Right hindlimb (tissue), 1 donor: ENCODE measurements around the gene ATP7A.
A peak's percentile ranks its signal among the peaks of the same experiment; 100 is the strongest.

Experiments
- DNase-seq: peaks from one replicate; pipeline ENCODE4 v3.0.0-alpha.2; 2018

Gene ATP7A

DNA sequence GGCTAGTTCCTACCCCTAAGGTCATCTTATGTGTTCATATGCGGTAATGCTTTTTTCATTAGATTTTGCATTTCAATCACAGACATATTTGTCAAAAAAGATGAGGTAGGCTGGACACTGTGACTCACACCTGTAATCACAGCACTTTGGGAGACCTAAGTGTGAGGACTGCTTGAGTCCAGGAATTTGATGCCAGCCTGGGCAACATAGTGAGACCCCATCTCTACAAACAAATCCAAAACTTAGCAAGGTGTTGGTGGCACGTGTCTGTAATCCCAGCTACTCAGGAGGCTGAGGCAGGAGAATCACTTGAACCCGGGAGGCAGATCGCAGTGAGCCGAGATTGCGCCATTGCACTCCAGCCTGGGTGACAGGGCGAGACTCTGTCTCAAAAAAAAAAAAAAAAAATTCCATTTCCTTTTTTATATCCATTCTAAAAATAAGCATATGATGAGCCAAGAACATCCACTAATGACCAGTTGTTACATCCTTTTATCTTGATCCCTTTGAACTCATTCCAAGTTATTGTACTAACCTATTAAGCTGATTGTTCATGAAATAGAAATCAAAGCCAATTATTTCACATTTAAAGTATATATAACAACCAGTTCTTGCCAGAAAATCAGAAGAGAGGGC, 35.5 kb downstream of the ATP7A start:
- DNase-seq = no peak

- no peak for DNase-seq
Measured at GRCh38 chrX:77946571-77946970, 36.1 kb downstream of the ATP7A start.

GRCh38 chrX:77949840-77950239, 39.3 kb downstream of the ATP7A start:
- DNase-seq = no peak

DNA sequence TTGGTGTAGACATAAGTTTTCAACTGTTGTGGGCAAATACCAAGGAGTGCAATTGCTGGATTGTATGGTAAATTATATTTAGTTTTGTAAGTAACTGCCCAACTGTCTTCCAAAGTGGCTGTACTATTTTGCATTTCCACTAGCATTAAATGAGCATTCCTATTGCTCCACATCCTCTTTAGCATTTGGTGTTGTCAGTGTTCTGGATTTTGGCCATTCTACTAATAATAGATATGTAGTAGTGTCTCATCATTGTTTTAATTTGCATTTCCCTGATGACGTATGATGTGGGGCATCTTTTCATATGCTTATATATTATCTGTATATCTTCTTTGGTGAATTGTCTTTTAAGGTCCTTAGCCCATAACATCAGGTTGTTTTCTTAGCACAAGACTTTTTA, 41.7 kb downstream of the ATP7A start:
- DNase-seq = no peak

- DNase-seq = no peak
Measured at GRCh38 chrX:77953302-77953701, 42.8 kb downstream of the ATP7A start.

- no peak for DNase-seq
Measured at GRCh38 chrX:77953708-77954107, 43.2 kb downstream of the ATP7A start.

GRCh38 chrX:77960567-77960966, 50.1 kb downstream of the ATP7A start:
- no peak for DNase-seq

- DNase-seq = no peak
Measured at GRCh38 chrX:77961063-77961462, 50.6 kb downstream of the ATP7A start.

DNA sequence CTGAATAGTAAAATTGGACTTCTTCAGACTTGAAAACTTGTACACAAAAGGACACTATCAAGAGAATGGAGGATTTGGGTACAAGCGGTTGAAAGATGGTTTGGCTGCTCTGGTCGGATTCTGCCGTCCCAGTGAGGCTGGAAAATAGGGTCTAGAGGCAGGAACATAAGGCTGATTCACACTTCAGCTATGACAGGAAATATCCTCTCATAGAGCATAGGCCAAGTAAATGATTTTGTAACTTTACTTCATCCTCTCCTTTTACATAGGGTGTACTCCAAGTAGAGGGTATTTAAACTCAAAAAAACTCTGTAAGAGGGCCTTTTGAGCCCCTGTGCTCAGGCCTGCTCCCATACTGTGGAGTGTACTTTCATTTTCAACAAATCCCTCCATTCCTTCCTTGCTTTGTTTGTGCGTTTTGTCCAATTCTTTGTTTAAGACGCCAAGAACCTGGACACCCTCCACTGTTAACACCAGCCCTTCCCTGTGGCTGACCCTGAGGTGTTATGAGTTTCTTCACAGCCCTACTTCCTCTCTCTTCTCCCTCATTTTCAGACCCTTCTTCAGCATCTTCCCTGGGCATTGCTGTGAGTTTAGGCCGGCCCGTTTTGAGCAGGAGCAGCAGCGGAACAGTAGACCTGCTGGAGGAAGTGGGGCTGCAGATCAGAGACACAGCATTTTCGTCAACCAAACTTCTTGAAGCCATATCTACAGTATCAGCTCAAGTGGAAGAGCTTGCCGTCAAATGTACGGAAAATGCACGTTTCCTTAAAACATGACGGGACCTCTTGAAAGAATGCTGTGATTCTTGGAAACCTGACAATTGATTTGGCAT, 51.8 kb downstream of the ATP7A start:
- no peak for DNase-seq

DNA sequence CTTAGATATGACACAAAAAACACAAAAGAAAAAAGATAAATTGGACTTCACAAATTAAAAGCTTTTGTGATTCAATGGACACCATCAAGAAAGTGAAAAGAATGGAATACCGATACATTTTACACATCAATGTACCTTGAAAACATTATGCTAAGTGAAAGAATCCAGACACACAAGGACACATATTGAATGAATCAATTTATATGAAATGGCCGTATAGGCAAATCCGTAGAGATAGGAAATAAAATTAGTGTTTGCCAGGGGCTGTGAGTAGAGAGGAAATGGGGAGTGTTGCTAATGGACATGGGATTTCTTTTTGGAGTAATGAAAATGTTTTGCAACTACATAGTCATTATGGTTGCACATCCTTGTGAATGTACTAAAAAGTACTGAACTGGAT, 55.9 kb downstream of the ATP7A start:
- DNase-seq = no peak

DNA sequence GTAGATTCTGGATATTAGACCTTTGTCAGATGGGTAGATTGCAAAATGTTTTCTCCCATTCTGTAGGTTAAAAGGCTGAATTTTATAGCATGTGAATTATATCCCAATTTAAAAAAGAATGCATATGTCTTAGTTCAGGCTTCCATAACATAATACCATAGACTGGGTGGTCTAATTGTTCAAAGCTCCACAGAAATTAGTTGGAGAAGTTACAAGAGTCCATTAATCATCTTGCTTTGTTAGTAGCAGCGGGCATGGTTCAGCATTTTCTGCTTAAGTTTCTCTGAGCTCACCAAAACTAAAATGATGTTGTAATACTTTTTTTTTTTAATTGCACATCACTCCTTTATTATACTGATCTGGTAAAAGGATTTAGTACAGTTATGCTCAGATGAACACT, 57.1 kb downstream of the ATP7A start:
- DNase-seq = no peak

DNA sequence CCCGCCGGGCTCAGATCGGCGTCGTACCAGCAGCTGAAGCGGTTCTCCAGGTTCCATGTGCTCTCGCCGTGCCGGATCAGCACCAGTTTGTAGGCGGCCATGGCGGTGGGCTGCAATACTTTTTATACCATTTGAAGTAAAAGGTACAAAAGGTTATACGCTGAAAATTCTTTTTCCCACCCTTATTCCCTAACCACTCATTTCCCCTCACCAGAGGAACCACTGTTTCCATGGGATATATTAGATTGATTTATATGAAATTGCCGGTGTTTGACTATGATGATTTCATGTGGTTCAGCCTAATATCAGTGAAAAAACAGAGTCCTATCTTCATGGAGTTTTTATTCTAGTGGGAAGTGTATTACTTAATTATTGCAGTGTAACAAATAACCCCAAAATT, 59.0 kb downstream of the ATP7A start, which contains the start of gene PGAM4:
PGAM4 (minus strand) TSS at position 101 of the 400 bp plus-strand sequence; CDS start at position 101, 0 bp downstream.
- DNase-seq = no peak

GRCh38 chrX:77975755-77976154, 65.3 kb downstream of the ATP7A start:
- no peak for DNase-seq

GRCh38 chrX:77977095-77977494, 66.6 kb downstream of the ATP7A start:
- DNase-seq = no peak

GRCh38 chrX:77977518-77977917, 67.0 kb downstream of the ATP7A start:
- DNase-seq = no peak

- DNase-seq = no peak
Measured at GRCh38 chrX:77979870-77980269, 69.4 kb downstream of the ATP7A start.

GRCh38 chrX:78011846-78012245, 101.4 kb downstream of the ATP7A start:
- DNase-seq = no peak

GRCh38 chrX:78019586-78020483, 109.3 kb downstream of the ATP7A start:
- DNase-seq = no peak

DNA sequence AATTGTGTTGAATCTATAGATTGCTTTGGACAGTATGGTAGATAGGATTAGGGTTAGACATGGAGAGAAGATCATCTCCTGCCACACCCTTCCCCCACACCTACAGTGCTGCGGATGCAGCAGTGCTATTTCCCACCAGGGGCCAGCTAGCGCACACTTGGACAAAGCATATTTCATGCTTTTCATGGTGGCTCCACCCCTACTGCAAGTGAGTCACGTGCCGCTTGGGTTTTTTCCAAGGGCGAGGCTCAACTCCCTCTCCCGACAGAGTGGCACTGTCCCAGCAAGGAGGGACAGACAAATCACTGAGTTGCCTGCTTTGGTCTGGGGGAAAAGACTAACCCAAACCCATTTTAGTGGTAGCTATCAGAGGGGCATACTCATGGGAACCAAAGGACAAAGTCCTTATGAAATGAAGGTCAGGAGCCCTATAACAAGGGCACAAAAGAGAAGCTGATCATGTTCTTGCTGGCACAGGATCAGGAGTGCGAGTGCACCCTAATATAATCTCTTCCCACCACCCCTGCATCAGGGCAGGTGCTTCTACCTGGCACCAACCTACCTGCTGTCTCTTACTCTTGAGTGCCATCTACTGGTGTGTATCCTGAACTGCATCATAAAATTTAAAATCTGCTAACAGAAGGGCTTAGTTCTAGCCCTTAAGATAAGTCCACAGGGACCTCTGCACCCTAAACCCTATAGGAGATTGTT, 114.0 kb downstream of the ATP7A start:
- no peak for DNase-seq

DNA sequence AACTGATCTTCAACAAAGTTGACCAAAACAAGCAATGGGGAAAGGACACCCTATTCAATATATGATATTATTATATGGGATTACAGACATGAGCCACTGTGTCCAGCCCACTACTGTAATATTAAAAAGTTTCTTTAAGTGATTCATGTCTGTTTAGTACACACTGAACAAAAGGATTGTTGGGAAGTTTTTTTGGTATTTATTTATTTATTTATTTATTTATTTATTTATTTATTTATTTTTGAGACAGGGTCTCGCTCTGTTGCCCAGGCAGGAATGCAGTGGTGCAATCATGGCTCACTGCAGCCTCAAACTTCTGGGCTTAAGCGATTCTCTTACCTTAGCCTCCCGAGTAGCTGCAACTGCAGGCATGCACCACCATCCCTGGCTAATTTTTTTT, 117.3 kb downstream of the ATP7A start:
- DNase-seq = no peak

GRCh38 chrX:78029663-78030062, 119.2 kb downstream of the ATP7A start:
- peak; percentile 28 for DNase-seq

DNA sequence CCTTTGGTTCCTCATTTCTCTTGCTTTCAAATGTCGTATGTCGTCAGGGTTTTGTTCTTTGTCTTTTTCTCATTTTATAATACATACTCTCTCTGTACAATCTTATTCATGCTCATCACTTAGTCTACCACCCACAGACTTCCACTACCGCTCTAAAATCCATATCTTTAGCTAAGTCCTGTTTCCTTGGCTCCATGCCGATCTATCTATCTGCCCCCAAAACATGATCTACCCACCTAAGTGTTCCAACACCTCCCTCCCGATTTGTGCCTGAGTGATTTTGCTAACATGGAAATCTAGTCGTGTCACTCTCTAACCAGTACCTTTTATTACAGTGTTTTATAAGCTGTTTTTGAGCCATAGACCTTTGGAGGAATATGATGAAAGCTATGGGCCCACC, 124.6 kb downstream of the ATP7A start:
- no peak for DNase-seq

GRCh38 chrX:78037881-78038280, 127.4 kb downstream of the ATP7A start:
- DNase-seq = no peak
